ENCODE results near the gene DOCK10.
"Not testable (repeated sequence)": the region's sequence is repeated elsewhere in the genome, so short reads cannot be mapped to it uniquely, and the experiment has no call there.

DNA sequence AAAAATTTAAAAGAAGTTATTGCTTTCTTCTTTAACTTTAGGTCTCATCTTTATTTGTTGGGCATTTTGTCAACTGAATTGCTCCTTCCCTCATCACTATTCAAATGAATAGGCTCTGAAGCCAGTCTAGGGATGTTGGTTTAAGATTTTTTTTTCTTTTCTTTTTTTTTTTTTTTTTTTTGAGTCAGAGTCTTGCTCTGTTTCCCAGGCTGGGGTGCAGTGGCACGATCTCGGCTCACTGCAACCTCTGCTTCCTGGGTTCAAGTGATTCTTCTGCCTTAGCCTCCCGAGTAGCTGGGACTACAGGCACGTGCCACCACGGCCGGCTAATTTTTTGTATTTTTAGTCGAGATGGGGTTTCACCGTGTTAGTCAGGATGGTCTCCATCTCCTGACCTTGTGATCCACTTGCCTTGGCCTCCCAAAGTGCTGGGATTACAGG, 98.6 kb downstream of the DOCK10 start:
- not testable (repeated sequence) for TF ChIP-seq CREB1 (IDR thresholded peaks at IDR 0.05; ENCODE audit: low read depth); REST (IDR thresholded peaks at IDR 0.05; ENCODE audit: low read depth, low read length); NRF1 (conservative IDR thresholded peaks at IDR 0.05; ENCODE audit: low read depth, low read length); CHD4 (IDR thresholded peaks at IDR 0.05); ASH2L (IDR thresholded peaks at IDR 0.05; ENCODE audit: borderline replicate concordance, low read depth); SMAD5 (IDR thresholded peaks at IDR 0.05; ENCODE audit: low read depth); GATAD2B (conservative IDR thresholded peaks at IDR 0.05; ENCODE audit: low read depth); NFIC (IDR thresholded peaks at IDR 0.05; ENCODE audit: low read depth, low read length); GABPA (IDR thresholded peaks at IDR 0.05; ENCODE audit: low read depth); MAX (IDR thresholded peaks at IDR 0.05; ENCODE audit: low read depth, low read length); EP300 (IDR thresholded peaks at IDR 0.05; ENCODE audit: borderline replicate concordance in 1 of 2, control insufficient read depth in 1 of 2, low read depth in 2 of 2, low read length in 2 of 2); EZH2 (IDR thresholded peaks at IDR 0.05; ENCODE audit: borderline replicate concordance, control insufficient read depth, low read depth, low read length)
- TF ChIP-seq, protein P1, sequence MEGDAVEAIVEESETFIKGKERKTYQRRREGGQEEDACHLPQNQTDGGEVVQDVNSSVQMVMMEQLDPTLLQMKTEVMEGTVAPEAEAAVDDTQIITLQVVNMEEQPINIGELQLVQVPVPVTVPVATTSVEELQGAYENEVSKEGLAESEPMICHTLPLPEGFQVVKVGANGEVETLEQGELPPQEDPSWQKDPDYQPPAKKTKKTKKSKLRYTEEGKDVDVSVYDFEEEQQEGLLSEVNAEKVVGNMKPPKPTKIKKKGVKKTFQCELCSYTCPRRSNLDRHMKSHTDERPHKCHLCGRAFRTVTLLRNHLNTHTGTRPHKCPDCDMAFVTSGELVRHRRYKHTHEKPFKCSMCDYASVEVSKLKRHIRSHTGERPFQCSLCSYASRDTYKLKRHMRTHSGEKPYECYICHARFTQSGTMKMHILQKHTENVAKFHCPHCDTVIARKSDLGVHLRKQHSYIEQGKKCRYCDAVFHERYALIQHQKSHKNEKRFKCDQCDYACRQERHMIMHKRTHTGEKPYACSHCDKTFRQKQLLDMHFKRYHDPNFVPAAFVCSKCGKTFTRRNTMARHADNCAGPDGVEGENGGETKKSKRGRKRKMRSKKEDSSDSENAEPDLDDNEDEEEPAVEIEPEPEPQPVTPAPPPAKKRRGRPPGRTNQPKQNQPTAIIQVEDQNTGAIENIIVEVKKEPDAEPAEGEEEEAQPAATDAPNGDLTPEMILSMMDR (IDR thresholded peaks at IDR 0.05 in 2 of 3, conservative IDR thresholded peaks at IDR 0.05 in 1 of 3; ENCODE audit: control insufficient read depth in 2 of 3, extremely low read depth in 1 of 3, insufficient read depth in 1 of 3, low read depth in 3 of 3, low read length in 3 of 3) = not testable (repeated sequence)
